AG09309 (cell line): Measurements from ENCODE around the gene RXRG.

Experiments
- DNase-seq: peaks from one replicate; pipeline ENCODE4 v3.0.0-alpha.2; 2010; ENCODE audit warnings: low read depth
- H3K4me3 ChIP-seq: 2 replicates; pipeline ENCODE4 v1.5.1; 2011; ENCODE audit warnings: mild to moderate bottlenecking, low read depth, low read length, moderate library complexity; ENCODE audit not compliant: control insufficient read depth
- TF ChIP-seq, protein P1 (sequence below): IDR thresholded peaks from 2 replicates; pipeline ENCODE4 v1.5.1; 2011; ENCODE audit warnings: mild to moderate bottlenecking, low read depth, low read length, inconsistent platforms; ENCODE audit not compliant: insufficient read depth, control insufficient read depth; ENCODE audit errors: missing control alignments

Gene RXRG

DNA sequence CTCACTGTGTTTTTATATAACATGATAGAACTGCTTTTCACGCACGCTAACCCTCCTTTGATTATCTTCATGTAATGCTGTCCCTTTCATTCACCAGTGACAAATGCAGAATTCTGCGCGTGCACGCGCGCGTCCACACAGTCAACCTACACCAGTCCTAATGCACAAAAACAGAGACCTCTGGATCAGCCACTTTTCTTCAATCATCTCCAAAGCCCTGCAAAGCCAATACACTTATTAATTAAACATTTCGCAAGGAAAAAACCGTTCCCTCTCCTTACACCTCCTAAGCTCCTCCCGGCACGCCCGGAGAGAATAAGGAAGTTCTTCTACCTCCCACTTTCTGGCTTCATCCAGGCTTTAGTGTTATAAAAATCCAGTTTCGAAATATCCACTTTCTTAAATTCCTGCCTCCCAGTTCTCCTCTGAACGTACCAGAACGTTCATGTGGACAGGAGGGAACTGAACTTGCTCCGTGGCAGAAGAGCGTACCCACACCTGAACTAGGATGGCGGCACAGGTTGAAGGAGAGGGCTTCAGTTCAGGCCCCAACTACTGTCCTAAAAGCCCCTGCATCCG, 93.0 kb downstream of the RXRG start:
- H3K4me3 ChIP-seq, result no peak overlapping the region
- DNase-seq, result no peak
- TF ChIP-seq, protein P1, sequence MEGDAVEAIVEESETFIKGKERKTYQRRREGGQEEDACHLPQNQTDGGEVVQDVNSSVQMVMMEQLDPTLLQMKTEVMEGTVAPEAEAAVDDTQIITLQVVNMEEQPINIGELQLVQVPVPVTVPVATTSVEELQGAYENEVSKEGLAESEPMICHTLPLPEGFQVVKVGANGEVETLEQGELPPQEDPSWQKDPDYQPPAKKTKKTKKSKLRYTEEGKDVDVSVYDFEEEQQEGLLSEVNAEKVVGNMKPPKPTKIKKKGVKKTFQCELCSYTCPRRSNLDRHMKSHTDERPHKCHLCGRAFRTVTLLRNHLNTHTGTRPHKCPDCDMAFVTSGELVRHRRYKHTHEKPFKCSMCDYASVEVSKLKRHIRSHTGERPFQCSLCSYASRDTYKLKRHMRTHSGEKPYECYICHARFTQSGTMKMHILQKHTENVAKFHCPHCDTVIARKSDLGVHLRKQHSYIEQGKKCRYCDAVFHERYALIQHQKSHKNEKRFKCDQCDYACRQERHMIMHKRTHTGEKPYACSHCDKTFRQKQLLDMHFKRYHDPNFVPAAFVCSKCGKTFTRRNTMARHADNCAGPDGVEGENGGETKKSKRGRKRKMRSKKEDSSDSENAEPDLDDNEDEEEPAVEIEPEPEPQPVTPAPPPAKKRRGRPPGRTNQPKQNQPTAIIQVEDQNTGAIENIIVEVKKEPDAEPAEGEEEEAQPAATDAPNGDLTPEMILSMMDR, result no peak
